Measurements from ENCODE around the gene FAM180B. TPM values are rescaled to one million over a fixed set of nuclear protein-coding genes. Genes with fewer than 3 reads are reported as not detected.
"Not testable (repeated sequence)": the region's sequence is repeated elsewhere in the genome, so short reads cannot be mapped to it uniquely, and the experiment has no call there.

The FAM180B gene
- total RNA-seq, 1 experiment from 2014 or later: 0.28 TPM

DNA sequence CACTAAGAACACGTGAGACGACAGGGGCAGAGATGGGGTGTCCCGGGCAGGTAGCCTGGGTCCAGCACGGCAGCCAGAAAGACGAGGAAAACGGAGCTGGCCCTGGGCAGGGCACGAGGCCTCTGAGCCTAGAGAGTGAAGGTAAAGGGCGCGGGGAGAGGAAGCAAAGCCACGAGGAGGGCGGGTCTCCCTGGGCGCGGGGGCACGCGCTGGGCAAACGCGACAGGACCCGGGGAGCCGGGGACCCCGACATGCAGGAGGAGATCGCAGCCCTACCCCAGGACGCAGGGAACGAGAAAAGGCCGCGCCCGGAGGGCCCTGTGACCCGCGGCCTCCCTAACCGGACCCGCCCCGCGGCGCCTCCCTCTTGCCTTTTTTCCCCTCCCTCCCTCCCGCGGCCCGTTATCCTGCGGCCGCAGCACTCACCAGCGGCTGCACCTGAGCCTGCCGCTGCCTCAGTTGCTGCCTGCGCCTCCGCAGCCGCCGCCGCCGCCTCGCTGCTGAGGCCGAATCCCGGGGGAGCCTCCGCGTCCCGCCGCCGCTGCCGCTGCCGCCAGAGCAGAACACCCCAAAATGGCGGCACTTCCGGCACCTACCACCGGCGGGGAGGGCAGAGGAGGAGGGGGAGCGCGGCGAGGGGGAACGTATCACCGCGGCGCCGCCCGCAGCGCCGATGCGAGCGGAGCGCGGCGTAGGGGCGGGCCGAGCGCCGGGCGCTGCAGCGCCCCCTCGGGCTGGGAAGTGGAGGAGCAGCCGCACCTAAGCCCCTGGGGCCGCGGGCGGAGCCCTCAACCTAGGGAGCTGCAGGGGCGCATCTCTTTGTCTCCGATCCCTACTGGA lies 33.7 kb upstream of the FAM180B start, which contains the start of gene CELF1 (continued):
- TF ChIP-seq CREM (CRISPR knock-in tag; IDR thresholded peaks at IDR 0.05) (no peak; the same call in 1 of the 2 replicates), FOXJ3 (CRISPR knock-in tag; IDR thresholded peaks at IDR 0.05; ENCODE audit: borderline replicate concordance) (no peak), ZNF232 (CRISPR knock-in tag; IDR thresholded peaks at IDR 0.05) (peak; percentile 47; the same call in 1 of the 2 replicates), RELA (CRISPR knock-in tag; IDR thresholded peaks at IDR 0.05; ENCODE audit: borderline replicate concordance) (peak; percentile 75; the same call in 1 of the 2 replicates)
- TF ChIP-seq, protein P1, sequence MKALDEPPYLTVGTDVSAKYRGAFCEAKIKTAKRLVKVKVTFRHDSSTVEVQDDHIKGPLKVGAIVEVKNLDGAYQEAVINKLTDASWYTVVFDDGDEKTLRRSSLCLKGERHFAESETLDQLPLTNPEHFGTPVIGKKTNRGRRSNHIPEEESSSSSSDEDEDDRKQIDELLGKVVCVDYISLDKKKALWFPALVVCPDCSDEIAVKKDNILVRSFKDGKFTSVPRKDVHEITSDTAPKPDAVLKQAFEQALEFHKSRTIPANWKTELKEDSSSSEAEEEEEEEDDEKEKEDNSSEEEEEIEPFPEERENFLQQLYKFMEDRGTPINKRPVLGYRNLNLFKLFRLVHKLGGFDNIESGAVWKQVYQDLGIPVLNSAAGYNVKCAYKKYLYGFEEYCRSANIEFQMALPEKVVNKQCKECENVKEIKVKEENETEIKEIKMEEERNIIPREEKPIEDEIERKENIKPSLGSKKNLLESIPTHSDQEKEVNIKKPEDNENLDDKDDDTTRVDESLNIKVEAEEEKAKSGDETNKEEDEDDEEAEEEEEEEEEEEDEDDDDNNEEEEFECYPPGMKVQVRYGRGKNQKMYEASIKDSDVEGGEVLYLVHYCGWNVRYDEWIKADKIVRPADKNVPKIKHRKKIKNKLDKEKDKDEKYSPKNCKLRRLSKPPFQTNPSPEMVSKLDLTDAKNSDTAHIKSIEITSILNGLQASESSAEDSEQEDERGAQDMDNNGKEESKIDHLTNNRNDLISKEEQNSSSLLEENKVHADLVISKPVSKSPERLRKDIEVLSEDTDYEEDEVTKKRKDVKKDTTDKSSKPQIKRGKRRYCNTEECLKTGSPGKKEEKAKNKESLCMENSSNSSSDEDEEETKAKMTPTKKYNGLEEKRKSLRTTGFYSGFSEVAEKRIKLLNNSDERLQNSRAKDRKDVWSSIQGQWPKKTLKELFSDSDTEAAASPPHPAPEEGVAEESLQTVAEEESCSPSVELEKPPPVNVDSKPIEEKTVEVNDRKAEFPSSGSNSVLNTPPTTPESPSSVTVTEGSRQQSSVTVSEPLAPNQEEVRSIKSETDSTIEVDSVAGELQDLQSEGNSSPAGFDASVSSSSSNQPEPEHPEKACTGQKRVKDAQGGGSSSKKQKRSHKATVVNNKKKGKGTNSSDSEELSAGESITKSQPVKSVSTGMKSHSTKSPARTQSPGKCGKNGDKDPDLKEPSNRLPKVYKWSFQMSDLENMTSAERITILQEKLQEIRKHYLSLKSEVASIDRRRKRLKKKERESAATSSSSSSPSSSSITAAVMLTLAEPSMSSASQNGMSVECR (CRISPR knock-in tag; IDR thresholded peaks at IDR 0.05; ENCODE audit: borderline replicate concordance): peak; percentile 15; the same call in 1 of the 2 replicates

DNA sequence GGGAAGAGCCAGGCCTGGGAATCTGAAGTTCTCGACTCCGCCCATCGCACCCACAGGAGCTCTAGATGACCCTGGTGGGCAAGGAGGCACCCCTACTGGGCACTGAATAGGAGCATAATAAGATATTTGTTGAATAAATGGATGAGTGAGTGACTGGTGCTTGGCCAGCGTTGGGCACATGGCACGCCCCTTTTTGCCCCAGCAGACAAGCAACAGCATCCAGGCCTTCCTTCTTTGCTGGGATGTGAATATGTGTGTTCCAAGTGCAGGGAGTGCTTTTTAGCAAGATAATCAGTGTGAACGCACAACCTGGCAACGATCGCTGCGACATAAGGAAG lies 33.1 kb upstream of the FAM180B start:
- TF ChIP-seq ZNF423 (CRISPR knock-in tag; IDR thresholded peaks at IDR 0.05) (peak; percentile 36; the same call in 1 of the 2 replicates), SMAD3 (CRISPR knock-in tag; IDR thresholded peaks at IDR 0.05; ENCODE audit: borderline replicate concordance) (no peak), PRRX2 (CRISPR knock-in tag; IDR thresholded peaks at IDR 0.05) (no peak), EMX1 (CRISPR knock-in tag; IDR thresholded peaks at IDR 0.05) (0 out of 2 replicates have a peak, but pooled peaks have one; percentile 16), SP1 (CRISPR knock-in tag; conservative IDR thresholded peaks at IDR 0.05) (peak; percentile 32; the same call in 1 of the 2 replicates)
- TF ChIP-seq, protein P2, sequence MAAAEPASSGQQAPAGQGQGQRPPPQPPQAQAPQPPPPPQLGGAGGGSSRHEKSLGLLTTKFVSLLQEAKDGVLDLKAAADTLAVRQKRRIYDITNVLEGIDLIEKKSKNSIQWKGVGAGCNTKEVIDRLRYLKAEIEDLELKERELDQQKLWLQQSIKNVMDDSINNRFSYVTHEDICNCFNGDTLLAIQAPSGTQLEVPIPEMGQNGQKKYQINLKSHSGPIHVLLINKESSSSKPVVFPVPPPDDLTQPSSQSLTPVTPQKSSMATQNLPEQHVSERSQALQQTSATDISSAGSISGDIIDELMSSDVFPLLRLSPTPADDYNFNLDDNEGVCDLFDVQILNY (CRISPR knock-in tag; IDR thresholded peaks at IDR 0.05): no peak
- TF ChIP-seq, protein P3, sequence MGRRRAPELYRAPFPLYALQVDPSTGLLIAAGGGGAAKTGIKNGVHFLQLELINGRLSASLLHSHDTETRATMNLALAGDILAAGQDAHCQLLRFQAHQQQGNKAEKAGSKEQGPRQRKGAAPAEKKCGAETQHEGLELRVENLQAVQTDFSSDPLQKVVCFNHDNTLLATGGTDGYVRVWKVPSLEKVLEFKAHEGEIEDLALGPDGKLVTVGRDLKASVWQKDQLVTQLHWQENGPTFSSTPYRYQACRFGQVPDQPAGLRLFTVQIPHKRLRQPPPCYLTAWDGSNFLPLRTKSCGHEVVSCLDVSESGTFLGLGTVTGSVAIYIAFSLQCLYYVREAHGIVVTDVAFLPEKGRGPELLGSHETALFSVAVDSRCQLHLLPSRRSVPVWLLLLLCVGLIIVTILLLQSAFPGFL (CRISPR knock-in tag; IDR thresholded peaks at IDR 0.05; ENCODE audit: borderline replicate concordance): no peak
- H3K9me3 Mint-ChIP-seq: no peaks in the 10 kb centered on the region
- H3K27ac Mint-ChIP-seq: peak overlapping the region; percentile 96
- POLR2A ChIA-PET: interaction anchor here (1.0 kb wide), 1 partner anchor 14 kb away, joined by 5 read pairs; no protein-coding TSS in a partner anchor
- H3K36me3 Mint-ChIP-seq: peaks cover 13% of the 10 kb centered on the region
- DNase-seq (ENCODE audit: low spot score) (no peak), ATAC-seq (peak; percentile 65)
- peak overlapping the region; percentile 85 for H3K4me3 Mint-ChIP-seq
- CTCF ChIA-PET: interaction anchor here (0.6 to 1.2 kb wide), 29 partner anchors 9 to 641 kb away, joined by 3 to 13 read pairs (median 4); partner anchors contain the start of genes KBTBD4, NDUFS3 and PSMC3
- no peaks in the 10 kb centered on the region for H3K27me3 Mint-ChIP-seq (ENCODE audit: low read depth)
- peaks cover 29% of the 10 kb centered on the region for H3K4me1 Mint-ChIP-seq

DNA sequence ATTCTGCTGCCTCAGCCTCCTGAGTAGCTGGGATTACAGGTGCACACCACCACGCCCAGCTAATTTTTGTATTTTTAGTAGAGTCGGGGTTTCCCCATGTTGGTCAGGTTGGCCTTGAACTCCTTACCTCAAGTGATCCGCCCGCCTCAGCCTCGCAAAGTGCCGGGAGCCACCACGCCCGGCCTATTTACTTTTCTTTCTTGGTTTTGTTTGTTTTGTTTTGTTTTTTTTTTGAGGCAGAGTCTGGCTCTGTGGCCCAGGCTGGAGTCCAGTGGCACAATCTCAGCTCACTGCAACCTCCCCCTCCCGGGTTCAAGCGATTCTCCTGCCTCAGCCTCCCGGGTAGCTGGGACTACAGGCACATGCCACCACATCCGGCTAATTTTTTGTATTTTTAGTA lies 29.5 kb upstream of the FAM180B start:
- H3K4me1 Mint-ChIP-seq: peaks cover 11% of the 10 kb centered on the region
- H3K4me3 Mint-ChIP-seq; H3K27ac Mint-ChIP-seq; DNase-seq (ENCODE audit: low spot score); H3K9me3 Mint-ChIP-seq; H3K36me3 Mint-ChIP-seq; ATAC-seq; H3K27me3 Mint-ChIP-seq (ENCODE audit: low read depth); CTCF ChIA-PET: not testable (repeated sequence)
- POLR2A ChIA-PET: interaction anchor here (0.7 kb wide), 1 partner anchor 51 kb away, joined by 4 read pairs; no protein-coding TSS in a partner anchor

DNA sequence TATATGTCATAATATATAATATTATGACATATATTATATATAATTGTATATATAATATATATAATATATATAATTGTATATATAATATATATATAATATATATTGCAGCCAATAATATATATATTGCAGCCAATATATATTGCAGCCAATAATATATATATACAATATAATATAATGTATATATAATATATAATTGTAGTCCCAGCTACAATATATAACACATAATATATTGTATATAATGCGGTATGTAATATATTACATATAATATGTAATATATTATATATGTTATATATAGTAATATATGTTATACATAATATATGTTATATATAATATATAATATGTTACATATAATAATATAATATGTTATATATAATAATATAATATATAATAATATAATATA lies 27.8 kb upstream of the FAM180B start:
- H3K27ac Mint-ChIP-seq: no peak overlapping the region
- no peaks in the 10 kb centered on the region for H3K27me3 Mint-ChIP-seq (ENCODE audit: low read depth)
- CTCF ChIA-PET: no interaction called here
- peaks cover 7% of the 10 kb centered on the region for H3K4me1 Mint-ChIP-seq
- DNase-seq (ENCODE audit: low spot score): no peak
- POLR2A ChIA-PET: no interaction called here
- no peak for ATAC-seq
- no peaks in the 10 kb centered on the region for H3K9me3 Mint-ChIP-seq
- no peaks in the 10 kb centered on the region for H3K36me3 Mint-ChIP-seq
- no peak overlapping the region for H3K4me3 Mint-ChIP-seq
- no peak for TF ChIP-seq NFE2L1 (CRISPR knock-in tag; IDR thresholded peaks at IDR 0.05)
- no peak for TF ChIP-seq ATF1 (CRISPR knock-in tag; IDR thresholded peaks at IDR 0.05)
- TF ChIP-seq, protein P4, sequence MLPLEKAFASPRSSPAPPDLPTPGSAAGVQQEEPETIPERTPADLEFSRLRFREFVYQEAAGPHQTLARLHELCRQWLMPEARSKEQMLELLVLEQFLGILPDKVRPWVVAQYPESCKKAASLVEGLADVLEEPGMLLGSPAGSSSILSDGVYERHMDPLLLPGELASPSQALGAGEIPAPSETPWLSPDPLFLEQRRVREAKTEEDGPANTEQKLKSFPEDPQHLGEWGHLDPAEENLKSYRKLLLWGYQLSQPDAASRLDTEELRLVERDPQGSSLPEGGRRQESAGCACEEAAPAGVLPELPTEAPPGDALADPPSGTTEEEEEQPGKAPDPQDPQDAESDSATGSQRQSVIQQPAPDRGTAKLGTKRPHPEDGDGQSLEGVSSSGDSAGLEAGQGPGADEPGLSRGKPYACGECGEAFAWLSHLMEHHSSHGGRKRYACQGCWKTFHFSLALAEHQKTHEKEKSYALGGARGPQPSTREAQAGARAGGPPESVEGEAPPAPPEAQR (CRISPR knock-in tag; IDR thresholded peaks at IDR 0.05): no peak
- TF ChIP-seq SOX15 (CRISPR knock-in tag; IDR thresholded peaks at IDR 0.05): no peak
- TF ChIP-seq, protein P5, sequence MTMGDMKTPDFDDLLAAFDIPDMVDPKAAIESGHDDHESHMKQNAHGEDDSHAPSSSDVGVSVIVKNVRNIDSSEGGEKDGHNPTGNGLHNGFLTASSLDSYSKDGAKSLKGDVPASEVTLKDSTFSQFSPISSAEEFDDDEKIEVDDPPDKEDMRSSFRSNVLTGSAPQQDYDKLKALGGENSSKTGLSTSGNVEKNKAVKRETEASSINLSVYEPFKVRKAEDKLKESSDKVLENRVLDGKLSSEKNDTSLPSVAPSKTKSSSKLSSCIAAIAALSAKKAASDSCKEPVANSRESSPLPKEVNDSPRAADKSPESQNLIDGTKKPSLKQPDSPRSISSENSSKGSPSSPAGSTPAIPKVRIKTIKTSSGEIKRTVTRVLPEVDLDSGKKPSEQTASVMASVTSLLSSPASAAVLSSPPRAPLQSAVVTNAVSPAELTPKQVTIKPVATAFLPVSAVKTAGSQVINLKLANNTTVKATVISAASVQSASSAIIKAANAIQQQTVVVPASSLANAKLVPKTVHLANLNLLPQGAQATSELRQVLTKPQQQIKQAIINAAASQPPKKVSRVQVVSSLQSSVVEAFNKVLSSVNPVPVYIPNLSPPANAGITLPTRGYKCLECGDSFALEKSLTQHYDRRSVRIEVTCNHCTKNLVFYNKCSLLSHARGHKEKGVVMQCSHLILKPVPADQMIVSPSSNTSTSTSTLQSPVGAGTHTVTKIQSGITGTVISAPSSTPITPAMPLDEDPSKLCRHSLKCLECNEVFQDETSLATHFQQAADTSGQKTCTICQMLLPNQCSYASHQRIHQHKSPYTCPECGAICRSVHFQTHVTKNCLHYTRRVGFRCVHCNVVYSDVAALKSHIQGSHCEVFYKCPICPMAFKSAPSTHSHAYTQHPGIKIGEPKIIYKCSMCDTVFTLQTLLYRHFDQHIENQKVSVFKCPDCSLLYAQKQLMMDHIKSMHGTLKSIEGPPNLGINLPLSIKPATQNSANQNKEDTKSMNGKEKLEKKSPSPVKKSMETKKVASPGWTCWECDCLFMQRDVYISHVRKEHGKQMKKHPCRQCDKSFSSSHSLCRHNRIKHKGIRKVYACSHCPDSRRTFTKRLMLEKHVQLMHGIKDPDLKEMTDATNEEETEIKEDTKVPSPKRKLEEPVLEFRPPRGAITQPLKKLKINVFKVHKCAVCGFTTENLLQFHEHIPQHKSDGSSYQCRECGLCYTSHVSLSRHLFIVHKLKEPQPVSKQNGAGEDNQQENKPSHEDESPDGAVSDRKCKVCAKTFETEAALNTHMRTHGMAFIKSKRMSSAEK (CRISPR knock-in tag; IDR thresholded peaks at IDR 0.05; ENCODE audit: borderline replicate concordance): no peak

Measured in WTC11 (cell line).